ENCODE data around the gene NID1.
"Not testable (repeated sequence)": the region's sequence is repeated elsewhere in the genome, so short reads cannot be mapped to it uniquely, and the experiment has no call there.

The NID1 gene

GRCh38 chr1:235968831-235969230, 96.1 kb downstream of the NID1 start:
- no peak for DNase-seq (ENCODE audit: low read depth in 2 of 2)

- not testable (repeated sequence) for DNase-seq (ENCODE audit: low read depth in 2 of 2)
Observed at GRCh38 chr1:235966134-235966533, 98.8 kb downstream of the NID1 start.

GRCh38 chr1:235960809-235961208, 104.1 kb downstream of the NID1 start:
- DNase-seq (ENCODE audit: low read depth in 2 of 2), result no peak

- DNase-seq (ENCODE audit: low read depth in 2 of 2), result no peak
Observed at GRCh38 chr1:235958021-235958420, 106.9 kb downstream of the NID1 start.

- no peak for DNase-seq (ENCODE audit: low read depth in 2 of 2)
Observed at GRCh38 chr1:235955777-235956176, 109.1 kb downstream of the NID1 start.

GRCh38 chr1:235954306-235955283, 110.3 kb downstream of the NID1 start:
- DNase-seq (ENCODE audit: low read depth in 2 of 2), result no peak

- no peak for DNase-seq (ENCODE audit: low read depth in 2 of 2)
Observed at GRCh38 chr1:235953801-235954200, 111.1 kb downstream of the NID1 start.

GRCh38 chr1:235952950-235953615, 111.8 kb downstream of the NID1 start:
- DNase-seq (ENCODE audit: low read depth in 2 of 2), result no peak

- no peak for DNase-seq (ENCODE audit: low read depth in 2 of 2)
Observed at GRCh38 chr1:235951661-235952060, 113.2 kb downstream of the NID1 start.

- DNase-seq (ENCODE audit: low read depth in 2 of 2), result no peak
Observed at GRCh38 chr1:235950318-235950717, 114.6 kb downstream of the NID1 start.

- DNase-seq (ENCODE audit: low read depth in 2 of 2), result no peak
Observed at GRCh38 chr1:235948774-235949427, 116.0 kb downstream of the NID1 start.

GRCh38 chr1:235947989-235948388, 116.9 kb downstream of the NID1 start:
- no peak for DNase-seq (ENCODE audit: low read depth in 2 of 2)

GRCh38 chr1:235946571-235946981, 118.3 kb downstream of the NID1 start:
- no peak for DNase-seq (ENCODE audit: low read depth in 2 of 2)

GRCh38 chr1:235945775-235946570, 118.9 kb downstream of the NID1 start:
- no peak for DNase-seq (ENCODE audit: low read depth in 2 of 2)

- no peak for DNase-seq (ENCODE audit: low read depth in 2 of 2)
Observed at GRCh38 chr1:235943581-235944114, 121.2 kb downstream of the NID1 start.

- no peak for DNase-seq (ENCODE audit: low read depth in 2 of 2)
Observed at GRCh38 chr1:235942979-235943575, 121.8 kb downstream of the NID1 start.

- DNase-seq (ENCODE audit: low read depth in 2 of 2), result no peak
Observed at GRCh38 chr1:235942625-235942934, 122.3 kb downstream of the NID1 start.

- no peak for DNase-seq (ENCODE audit: low read depth in 2 of 2)
Observed at GRCh38 chr1:235941876-235942624, 122.8 kb downstream of the NID1 start.

- no peak for DNase-seq (ENCODE audit: low read depth in 2 of 2)
Observed at GRCh38 chr1:235940285-235940684, 124.6 kb downstream of the NID1 start.

- no peak for DNase-seq (ENCODE audit: low read depth in 2 of 2)
Observed at GRCh38 chr1:235939480-235939775, 125.5 kb downstream of the NID1 start.

All from stimulated activated CD4-positive, alpha-beta T cell treated with anti-CD3 and anti-CD28 coated beads, Interleukin-1b, Interleukin-23, amount 100 ng/mL, for 4 hours (primary cell).